ENCODE measurements around the gene SRRM4. TPM values are rescaled to one million over a fixed set of nuclear protein-coding genes. Genes with fewer than 3 reads are reported as not detected.

Gene SRRM4
- total RNA-seq, 1 donor from 2014 or later, result 1.7 TPM

DNA sequence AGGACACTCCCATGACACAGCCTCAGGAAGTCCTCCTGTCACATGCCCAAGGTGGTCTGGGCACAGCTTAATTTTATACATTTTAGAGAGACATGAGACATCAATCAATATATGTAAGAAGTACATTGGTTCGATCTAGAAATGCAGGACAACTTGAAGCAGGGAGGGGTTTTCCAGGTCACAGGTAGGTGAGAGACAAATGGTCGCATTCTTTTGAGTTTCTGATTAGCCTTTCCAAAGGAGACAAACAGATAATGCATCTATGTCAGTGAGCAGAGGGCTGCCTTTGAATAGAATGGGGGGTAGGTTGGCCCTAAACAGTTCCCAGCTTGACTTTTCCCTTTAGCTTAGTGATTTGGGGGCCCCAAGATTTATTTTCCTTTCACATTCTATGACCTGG is 199.9 kb downstream of the SRRM4 start:
- Mint-ChIP-seq H3K27me3 (ENCODE audit: low read depth) (no peaks in the 10 kb centered on the region), H3K4me1 (peaks cover 59% of the 10 kb centered on the region), H3K4me3 (peak overlapping the region; percentile 66), H3K27ac (peak overlapping the region; percentile 97), H3K36me3 (no peaks in the 10 kb centered on the region), H3K9me3 (no peaks in the 10 kb centered on the region)
- TF ChIP-seq, protein P1, sequence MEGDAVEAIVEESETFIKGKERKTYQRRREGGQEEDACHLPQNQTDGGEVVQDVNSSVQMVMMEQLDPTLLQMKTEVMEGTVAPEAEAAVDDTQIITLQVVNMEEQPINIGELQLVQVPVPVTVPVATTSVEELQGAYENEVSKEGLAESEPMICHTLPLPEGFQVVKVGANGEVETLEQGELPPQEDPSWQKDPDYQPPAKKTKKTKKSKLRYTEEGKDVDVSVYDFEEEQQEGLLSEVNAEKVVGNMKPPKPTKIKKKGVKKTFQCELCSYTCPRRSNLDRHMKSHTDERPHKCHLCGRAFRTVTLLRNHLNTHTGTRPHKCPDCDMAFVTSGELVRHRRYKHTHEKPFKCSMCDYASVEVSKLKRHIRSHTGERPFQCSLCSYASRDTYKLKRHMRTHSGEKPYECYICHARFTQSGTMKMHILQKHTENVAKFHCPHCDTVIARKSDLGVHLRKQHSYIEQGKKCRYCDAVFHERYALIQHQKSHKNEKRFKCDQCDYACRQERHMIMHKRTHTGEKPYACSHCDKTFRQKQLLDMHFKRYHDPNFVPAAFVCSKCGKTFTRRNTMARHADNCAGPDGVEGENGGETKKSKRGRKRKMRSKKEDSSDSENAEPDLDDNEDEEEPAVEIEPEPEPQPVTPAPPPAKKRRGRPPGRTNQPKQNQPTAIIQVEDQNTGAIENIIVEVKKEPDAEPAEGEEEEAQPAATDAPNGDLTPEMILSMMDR (IDR thresholded peaks at IDR 0.05; ENCODE audit: unreplicated experiment), result no peak
- DNase-seq (ENCODE audit: low spot score in 2 of 2, unreplicated experiment in 2 of 2), result no peak

DNA sequence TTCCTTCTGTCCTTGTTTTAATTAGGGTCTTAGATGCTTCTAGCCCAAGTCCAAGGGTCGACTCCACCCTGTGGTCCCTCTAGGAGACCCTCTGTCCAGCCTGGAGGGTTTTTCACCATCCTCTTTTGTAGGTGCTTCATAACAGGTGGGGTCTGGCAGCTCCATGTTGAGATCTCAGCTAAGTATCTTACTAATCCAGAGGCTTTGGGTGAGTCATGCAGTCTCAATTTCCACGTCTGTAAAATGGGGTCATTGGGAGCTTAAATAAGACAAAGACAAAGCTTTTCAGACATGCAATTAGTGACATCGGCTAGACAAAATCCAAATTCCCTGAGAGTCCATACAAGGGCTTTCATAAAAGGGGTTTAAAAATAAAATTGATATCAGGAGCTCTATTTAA is 200.6 kb downstream of the SRRM4 start:
- Mint-ChIP-seq H3K4me1 (peaks cover 55% of the 10 kb centered on the region), H3K27me3 (ENCODE audit: low read depth) (no peaks in the 10 kb centered on the region), H3K4me3 (no peak overlapping the region), H3K36me3 (peaks cover 3% of the 10 kb centered on the region), H3K9me3 (no peaks in the 10 kb centered on the region), H3K27ac (peak overlapping the region; percentile 97)
- no peak for DNase-seq (ENCODE audit: low spot score in 2 of 2, unreplicated experiment in 2 of 2)
- TF ChIP-seq, protein P1 (IDR thresholded peaks at IDR 0.05; ENCODE audit: unreplicated experiment), result no peak

DNA sequence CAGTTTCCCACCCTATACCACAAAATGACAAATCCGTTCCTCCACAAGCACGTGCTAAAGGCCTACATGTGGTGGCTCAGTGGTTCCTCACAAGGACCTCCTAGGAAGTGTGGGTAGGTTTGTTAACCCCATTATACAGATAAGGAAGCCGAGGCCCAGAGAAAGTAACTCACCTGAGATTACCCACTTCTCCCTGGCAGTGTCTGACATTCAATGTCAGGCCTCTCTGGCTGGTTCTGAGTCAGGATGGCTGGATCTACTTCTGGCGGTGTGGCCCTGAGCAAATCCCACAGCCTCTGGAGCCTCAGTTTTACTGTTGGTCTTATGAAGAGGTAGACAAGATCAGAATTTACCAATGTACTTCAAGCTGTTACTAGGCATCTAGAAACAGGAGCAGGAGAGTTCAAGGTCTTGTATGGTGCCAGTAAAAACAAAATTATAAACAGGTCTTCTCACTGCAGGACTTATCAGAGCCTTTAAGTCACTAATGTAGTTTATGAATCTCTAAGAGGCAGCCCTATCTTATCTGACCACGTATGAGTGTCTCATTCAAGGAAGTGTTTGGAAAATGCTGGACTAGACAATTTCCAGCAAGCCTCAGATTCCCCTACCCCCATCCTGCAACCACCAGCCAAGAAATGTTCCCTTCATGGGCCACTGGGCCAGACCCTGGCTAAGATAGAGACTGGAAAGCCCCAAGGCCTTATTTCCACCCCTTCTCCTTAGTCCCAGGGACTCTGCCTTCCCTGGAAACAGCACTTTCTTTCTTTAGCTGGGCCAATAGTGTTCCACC is 201.6 kb downstream of the SRRM4 start:
- H3K9me3 Mint-ChIP-seq, result no peaks in the 10 kb centered on the region
- no peaks in the 10 kb centered on the region for H3K27me3 Mint-ChIP-seq (ENCODE audit: low read depth)
- peak overlapping the region; percentile 39 for H3K27ac Mint-ChIP-seq
- H3K4me1 Mint-ChIP-seq, result peaks cover 54% of the 10 kb centered on the region
- no peak for DNase-seq (ENCODE audit: low spot score in 2 of 2, unreplicated experiment in 2 of 2)
- TF ChIP-seq, protein P1 (IDR thresholded peaks at IDR 0.05; ENCODE audit: unreplicated experiment), result no peak
- peaks cover 3% of the 10 kb centered on the region for H3K36me3 Mint-ChIP-seq
- H3K4me3 Mint-ChIP-seq, result no peak overlapping the region

DNA sequence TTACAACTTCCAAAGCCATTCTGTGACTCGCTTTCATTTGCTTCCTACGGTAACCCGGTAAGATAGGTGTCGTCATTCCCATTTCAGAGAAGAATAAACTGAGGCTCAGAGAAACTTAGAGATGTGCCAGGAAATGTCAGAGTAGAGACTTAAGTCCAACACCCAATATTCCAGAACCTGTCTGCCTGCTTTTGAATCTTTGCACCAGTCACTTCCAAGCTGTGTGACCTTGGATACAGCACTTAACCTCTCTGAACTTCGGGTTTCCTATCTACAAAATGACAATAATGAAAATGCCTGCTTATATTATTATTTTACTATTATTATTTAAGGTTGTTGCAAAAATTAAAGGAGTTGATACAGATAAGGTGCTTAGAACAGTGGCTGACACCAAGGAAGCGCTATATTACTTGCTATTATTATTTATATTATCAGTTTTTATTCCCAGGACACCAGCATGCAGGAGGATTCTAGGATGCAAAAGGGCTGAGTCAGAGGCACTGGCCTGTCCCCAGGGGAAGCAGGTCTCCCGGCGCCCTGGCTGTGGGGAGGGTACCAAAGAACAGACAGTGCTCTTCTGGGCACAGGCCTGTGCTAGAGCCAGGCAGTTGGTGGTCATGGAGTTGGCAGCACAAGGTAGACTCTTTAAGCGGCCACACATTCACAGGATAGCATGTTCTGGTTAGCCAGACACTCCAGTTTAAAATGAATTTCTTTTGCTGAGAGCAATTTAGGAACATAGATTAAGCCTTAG is 202.8 kb downstream of the SRRM4 start:
- no peak overlapping the region for H3K4me3 Mint-ChIP-seq
- H3K27me3 Mint-ChIP-seq (ENCODE audit: low read depth), result no peaks in the 10 kb centered on the region
- DNase-seq (ENCODE audit: low spot score in 2 of 2, unreplicated experiment in 2 of 2), result no peak
- H3K36me3 Mint-ChIP-seq, result peaks cover 3% of the 10 kb centered on the region
- H3K4me1 Mint-ChIP-seq, result peaks cover 49% of the 10 kb centered on the region
- H3K27ac Mint-ChIP-seq, result peak overlapping the region; percentile 11
- H3K9me3 Mint-ChIP-seq, result no peaks in the 10 kb centered on the region
- TF ChIP-seq, protein P1 (IDR thresholded peaks at IDR 0.05; ENCODE audit: unreplicated experiment), result no peak

DNA sequence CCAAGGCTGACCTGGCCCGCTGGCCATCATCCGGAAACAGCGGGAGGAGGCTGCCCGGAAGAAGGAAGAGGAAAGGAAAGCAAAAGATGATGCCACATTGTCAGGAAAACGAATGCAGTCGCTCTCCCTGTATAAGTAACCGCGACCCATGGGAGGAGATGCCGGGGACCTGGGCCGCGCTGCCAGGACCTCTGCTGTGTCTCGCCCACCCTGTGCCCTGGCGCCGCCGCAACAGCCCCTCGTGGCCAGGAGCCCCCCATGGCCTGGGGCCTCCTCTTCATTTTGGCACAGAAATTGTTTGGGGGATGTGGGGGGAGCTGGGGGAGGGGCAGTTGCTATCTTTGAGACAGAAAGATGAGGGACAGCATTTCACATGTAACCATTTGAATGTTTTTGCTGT is 213.9 kb downstream of the SRRM4 start:
- Mint-ChIP-seq H3K36me3 (peaks cover 17% of the 10 kb centered on the region), H3K27ac (no peak overlapping the region), H3K4me1 (peaks cover 3% of the 10 kb centered on the region), H3K27me3 (ENCODE audit: low read depth) (no peaks in the 10 kb centered on the region), H3K4me3 (no peak overlapping the region), H3K9me3 (no peaks in the 10 kb centered on the region)
- DNase-seq (ENCODE audit: low spot score in 2 of 2, unreplicated experiment in 2 of 2), result no peak
- TF ChIP-seq, protein P1 (IDR thresholded peaks at IDR 0.05; ENCODE audit: unreplicated experiment), result no peak
